Neuronal stem cell (in vitro differentiated cells): ENCODE data around the gene SMARCA5.
"Not testable (repeated sequence)": the region's sequence is repeated elsewhere in the genome, so short reads cannot be mapped to it uniquely, and the experiment has no call there.

Experiments used
- DNase-seq: peaks from one replicate; pipeline ENCODE4 v3.0.0-alpha.2; 2013; ENCODE audit warnings: low spot score
- H2AFZ ChIP-seq: one replicate; pipeline ENCODE4 v1.6.1; 2013; ENCODE audit warnings: mild to moderate bottlenecking, low read length, inconsistent platforms
- H2AK5ac ChIP-seq: 2 replicates; pipeline ENCODE4 v1.6.1; 2013; ENCODE audit warnings: low read depth, mild to moderate bottlenecking, inconsistent platforms, low read length, moderate library complexity, mixed read lengths
- H2BK120ac ChIP-seq: 2 replicates; pipeline ENCODE4 v1.6.1; 2013; ENCODE audit warnings: low read depth, mild to moderate bottlenecking, inconsistent platforms, low read length, moderate library complexity, mixed read lengths
- H2BK12ac ChIP-seq: one replicate; pipeline ENCODE4 v1.6.1; 2013; ENCODE audit warnings: low read length, inconsistent platforms
- H2BK15ac ChIP-seq: 2 replicates; pipeline ENCODE4 v1.6.1; 2013; ENCODE audit warnings: mild to moderate bottlenecking, low read length, inconsistent platforms, mixed read lengths
- H2BK5ac ChIP-seq: one replicate; pipeline ENCODE4 v1.6.1; 2013; ENCODE audit warnings: inconsistent platforms, mild to moderate bottlenecking, low read length, moderate library complexity
- H3K14ac ChIP-seq: one replicate; pipeline ENCODE4 v1.6.1; 2013; ENCODE audit warnings: low read length, inconsistent platforms
- H3K18ac ChIP-seq: 2 replicates; pipeline ENCODE4 v1.6.1; 2013; ENCODE audit warnings: low read length, inconsistent platforms
- H3K23ac ChIP-seq: 2 replicates; pipeline ENCODE4 v1.6.1; 2013; ENCODE audit warnings: low read depth, mild to moderate bottlenecking, mixed read lengths, low read length, inconsistent platforms; ENCODE audit not compliant: poor library complexity
- H3K27ac ChIP-seq: replicated peaks from 3 replicates; pipeline ENCODE4 v1.5.1; 2013; ENCODE audit warnings: low read length, inconsistent platforms
- H3K27me3 ChIP-seq, 3 experiments: 2 replicates each; pipeline ENCODE4 v1.6.1; 2013; ENCODE audit warnings: low read length in 3 of 3, mild to moderate bottlenecking in 2 of 3, inconsistent platforms in 1 of 3, low read depth in 1 of 3, mixed read lengths in 1 of 3, moderate library complexity in 1 of 3; ENCODE audit not compliant: control insufficient read depth in 3 of 3, insufficient read depth in 3 of 3
- H3K36me3 ChIP-seq, 2 donors: replicated peaks in 1 of 2; 2 replicates each; pipeline ENCODE4 v1.6.1; 2013; ENCODE audit warnings: low read length in 2 of 2; ENCODE audit not compliant: control insufficient read depth in 2 of 2, insufficient read depth in 2 of 2
- H3K4ac ChIP-seq: 2 replicates; pipeline ENCODE4 v1.6.1; 2013; ENCODE audit warnings: inconsistent platforms, mild to moderate bottlenecking, low read length, moderate library complexity
- H3K4me1 ChIP-seq, 2 donors: 1 replicate in 1 of 2; 2 replicates in 1 of 2; pipeline ENCODE4 v1.6.1; 2013; ENCODE audit warnings: low read length in 2 of 2, low read depth in 1 of 2; ENCODE audit not compliant: control insufficient read depth in 2 of 2, insufficient read depth in 1 of 2
- H3K4me2 ChIP-seq: one replicate; pipeline ENCODE4 v1.6.1; 2013; ENCODE audit warnings: mild to moderate bottlenecking, low read length, inconsistent platforms; ENCODE audit not compliant: insufficient read depth, poor library complexity, severe bottlenecking
- H3K4me3 ChIP-seq, 2 donors: 2 replicates each; pipeline ENCODE4 v1.5.1; 2013; ENCODE audit warnings: low read length in 2 of 2, mild to moderate bottlenecking in 2 of 2, inconsistent platforms in 1 of 2, moderate library complexity in 1 of 2
- H3K79me1 ChIP-seq: one replicate; pipeline ENCODE4 v1.6.1; 2013; ENCODE audit warnings: low read depth, mild to moderate bottlenecking, inconsistent platforms, low read length, moderate library complexity
- H3K9ac ChIP-seq: one replicate; pipeline ENCODE4 v1.6.1; 2013; ENCODE audit warnings: mild to moderate bottlenecking, low read depth, low read length, inconsistent platforms; ENCODE audit not compliant: poor library complexity
- H3K9me3 ChIP-seq, 2 donors: replicated peaks in 1 of 2; 2 replicates each; pipeline versions ENCODE3 to v1.6.1; 2013; ENCODE audit warnings: low read length in 2 of 2, mild to moderate bottlenecking in 2 of 2, inconsistent platforms in 1 of 2, low read depth in 1 of 2, mixed read lengths in 1 of 2, moderate library complexity in 1 of 2; ENCODE audit not compliant: control insufficient read depth in 2 of 2, insufficient read depth in 1 of 2
- H4K8ac ChIP-seq: one replicate; pipeline ENCODE4 v1.6.1; 2013; ENCODE audit warnings: low read depth, mild to moderate bottlenecking, inconsistent platforms, low read length, moderate library complexity
- H4K91ac ChIP-seq: one replicate; pipeline ENCODE4 v1.6.1; 2013; ENCODE audit warnings: low read length, low read depth, mild to moderate bottlenecking, inconsistent platforms; ENCODE audit not compliant: poor library complexity
- WGBS, 2 donors: extraction: QIAGEN DNeasy Blood & Tissue Kit; methylation state at CpG; one replicate each; pipeline ENCODE4 v1.1.7; 2013; ENCODE audit warnings: missing lambda C conversion rate in 2 of 2, mixed read lengths in 1 of 2; ENCODE audit not compliant: insufficient read length in 2 of 2, insufficient replicate concordance in 1 of 2; ENCODE audit errors: extremely low coverage in 2 of 2; 5-methylcytosine and 5-hydroxymethylcytosine counted together

Gene SMARCA5

DNA sequence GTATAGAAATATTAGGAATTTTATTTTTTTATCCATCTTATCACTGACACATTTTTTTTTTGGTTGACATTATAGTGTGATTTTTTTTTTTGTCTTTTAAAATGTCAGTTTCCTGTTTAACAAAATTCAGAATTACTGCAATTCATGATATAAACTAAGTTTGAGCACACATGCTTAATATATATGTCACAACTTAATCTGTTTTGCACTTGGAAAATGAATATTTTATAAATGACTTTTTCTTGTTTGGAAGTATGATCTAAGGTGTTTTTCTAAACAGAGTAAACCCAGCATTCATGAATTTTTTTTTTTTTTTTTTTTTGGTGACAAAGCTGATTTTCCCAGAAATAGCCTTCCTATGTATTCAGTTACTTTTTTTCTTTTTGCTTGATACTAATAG is 2.4 kb downstream of the SMARCA5 start:
- Histone ChIP-seq H3K14ac (no peak overlapping the region), H3K79me1 (no peaks in the 10 kb centered on the region), H3K4me3 (peak overlapping the region in 1 of 2 donors; percentile 95), H2BK5ac (no peak overlapping the region), H4K8ac (no peak overlapping the region), H2BK15ac (no peak overlapping the region), H3K4me1 (peaks cover 2 to 4% of the 10 kb centered on the region in 2 donors), H3K36me3 (peaks cover 0 to 57% of the 10 kb centered on the region in 2 donors), H3K27ac (no peak overlapping the region), H3K4ac (no peak overlapping the region), H3K27me3 (no peaks in the 10 kb centered on the region), H2BK12ac (no peak overlapping the region), H2BK120ac (no peak overlapping the region), H3K9ac (no peak overlapping the region), H2AK5ac (no peak overlapping the region), H2AFZ (no peak overlapping the region), H4K91ac (no peak overlapping the region), H3K18ac (no peak overlapping the region), H3K23ac (no peak overlapping the region), H3K4me2 (no peak overlapping the region), H3K9me3 (peaks cover 0 to 4% of the 10 kb centered on the region in 2 donors)
- no peak for DNase-seq

DNA sequence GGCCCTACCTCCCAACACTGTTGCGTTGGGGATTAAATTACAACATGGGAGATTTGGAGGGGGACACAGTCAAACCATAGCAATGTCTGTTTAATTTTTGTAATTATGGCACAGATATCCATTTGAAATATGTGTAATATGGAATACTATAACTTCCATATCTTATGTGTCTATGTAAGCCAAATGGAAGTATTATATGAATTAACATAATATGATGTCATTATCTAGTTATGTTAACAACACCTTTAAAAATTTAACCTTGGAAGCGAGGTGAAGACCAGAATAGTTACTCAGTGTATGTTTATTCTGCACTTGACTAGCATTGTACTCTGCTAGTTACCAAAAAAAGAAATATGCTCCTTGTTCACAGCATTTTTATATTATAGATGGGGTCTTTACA is 4.3 kb downstream of the SMARCA5 start:
- no peak overlapping the region for H2AK5ac ChIP-seq
- H2AFZ ChIP-seq, result no peak overlapping the region
- no peak overlapping the region for H2BK15ac ChIP-seq
- WGBS, 2 donors, result no CpG with 5 or more reads among the region's 2 CpGs
- no peak overlapping the region for H3K9ac ChIP-seq
- no peak overlapping the region for H2BK12ac ChIP-seq
- no peak overlapping the region for H2BK120ac ChIP-seq
- H3K4me1 ChIP-seq, result peaks cover 2 to 4% of the 10 kb centered on the region in 2 donors
- no peak overlapping the region for H4K91ac ChIP-seq
- no peak overlapping the region for H3K4me2 ChIP-seq
- H3K79me1 ChIP-seq, result no peaks in the 10 kb centered on the region
- peaks cover 0 to 4% of the 10 kb centered on the region in 2 donors for H3K9me3 ChIP-seq
- no peak overlapping the region for H3K27ac ChIP-seq
- no peak overlapping the region for H3K4me3 ChIP-seq
- peaks cover 4 to 76% of the 10 kb centered on the region in 2 donors for H3K36me3 ChIP-seq
- no peak overlapping the region for H3K14ac ChIP-seq
- no peak overlapping the region for H3K4ac ChIP-seq
- no peak overlapping the region for H4K8ac ChIP-seq
- DNase-seq, result no peak
- H3K18ac ChIP-seq, result no peak overlapping the region
- H3K27me3 ChIP-seq, result no peaks in the 10 kb centered on the region
- H3K23ac ChIP-seq, result no peak overlapping the region
- H2BK5ac ChIP-seq, result no peak overlapping the region

DNA sequence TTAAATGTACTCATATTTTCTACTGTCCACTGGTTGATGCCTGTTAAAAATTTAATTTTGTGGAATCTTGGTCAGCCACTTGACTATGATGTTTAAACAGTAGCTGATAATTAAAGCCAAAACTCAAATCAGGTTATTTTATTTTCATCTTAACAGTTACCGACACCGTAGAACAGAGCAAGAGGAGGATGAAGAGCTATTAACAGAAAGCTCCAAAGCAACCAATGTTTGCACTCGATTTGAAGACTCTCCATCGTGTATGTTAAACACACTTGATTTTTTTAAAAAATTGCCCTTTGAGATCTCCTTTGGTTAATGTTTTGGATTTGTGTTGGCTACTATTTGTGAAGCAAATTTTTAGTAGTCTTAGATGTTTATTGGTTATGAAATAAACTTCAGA is 10.7 kb downstream of the SMARCA5 start:
- H3K27me3 ChIP-seq, result no peaks in the 10 kb centered on the region
- H3K4me1 ChIP-seq, result no peaks in the 10 kb centered on the region
- no peak overlapping the region for H2AK5ac ChIP-seq
- H3K18ac ChIP-seq, result no peak overlapping the region
- no peak overlapping the region for H3K27ac ChIP-seq
- no peak for DNase-seq
- H4K8ac ChIP-seq, result no peak overlapping the region
- no peak overlapping the region for H2BK15ac ChIP-seq
- H3K14ac ChIP-seq, result no peak overlapping the region
- no peaks in the 10 kb centered on the region for H3K79me1 ChIP-seq
- H4K91ac ChIP-seq, result no peak overlapping the region
- no peak overlapping the region for H2BK12ac ChIP-seq
- no peak overlapping the region for H3K4me3 ChIP-seq
- no peak overlapping the region for H3K4me2 ChIP-seq
- no peak overlapping the region for H2BK120ac ChIP-seq
- H3K36me3 ChIP-seq, result peaks cover 14 to 100% of the 10 kb centered on the region in 2 donors
- no peaks in the 10 kb centered on the region for H3K9me3 ChIP-seq
- WGBS, 2 donors, result no CpG with 5 or more reads among the region's 4 CpGs
- H2BK5ac ChIP-seq, result no peak overlapping the region
- no peak overlapping the region for H3K23ac ChIP-seq
- H3K9ac ChIP-seq, result no peak overlapping the region
- no peak overlapping the region for H2AFZ ChIP-seq
- H3K4ac ChIP-seq, result no peak overlapping the region

DNA sequence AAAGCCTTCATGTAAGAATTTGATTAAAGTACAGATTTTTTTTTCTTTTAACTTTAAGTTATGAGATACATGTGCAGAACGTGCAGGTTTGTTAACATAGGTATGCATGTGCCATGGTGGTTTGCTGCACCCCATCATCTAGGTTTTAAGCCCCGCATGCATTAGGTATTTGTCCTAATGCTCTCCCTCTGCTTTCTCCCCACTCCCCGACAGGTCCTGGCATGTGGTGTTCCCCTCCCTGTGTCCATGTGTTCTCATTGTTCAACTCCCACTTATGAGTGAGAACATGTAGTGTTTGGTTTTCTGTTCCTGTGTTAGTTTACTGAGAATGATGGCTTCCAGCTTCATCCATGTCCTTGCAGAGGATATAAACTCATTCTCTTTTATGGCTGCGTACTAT is 14.5 kb downstream of the SMARCA5 start:
- not testable (repeated sequence) for H3K27ac ChIP-seq, H3K4me2 ChIP-seq, H2BK5ac ChIP-seq, H3K27me3 ChIP-seq, H3K4me1 ChIP-seq, H3K4me3 ChIP-seq, H4K8ac ChIP-seq, H3K4ac ChIP-seq, H3K9ac ChIP-seq, H3K9me3 ChIP-seq, H2AFZ ChIP-seq, H3K18ac ChIP-seq, H2BK12ac ChIP-seq, H3K14ac ChIP-seq, H3K23ac ChIP-seq, DNase-seq, H2BK120ac ChIP-seq, H2AK5ac ChIP-seq, H3K79me1 ChIP-seq, H4K91ac ChIP-seq, H2BK15ac ChIP-seq
- no CpG with 5 or more reads among the region's 4 CpGs for WGBS, 2 donors
- peaks cover 21 to 100% of the 10 kb centered on the region in 2 donors for H3K36me3 ChIP-seq
